DOHH2 (cell line): ENCODE measurements around the gene KLK15.

Experiments
- CTCF ChIP-seq: fragments of 200-600 bp; sonication (generic); IDR thresholded peaks from one replicate; pipeline ENCODE4 v1.5.1; 2014; ENCODE audit warnings: antibody characterized with exemption, mild to moderate bottlenecking, low read depth, low read length; ENCODE audit not compliant: poor library complexity, severe bottlenecking
- EZH2phosphoT487 ChIP-seq: fragments of 200-600 bp; sonication (generic); IDR thresholded peaks from 2 replicates; pipeline ENCODE4 v1.6.1; 2017; ENCODE audit warnings: borderline replicate concordance, mild to moderate bottlenecking, antibody characterized with exemption, low read length, moderate library complexity, mixed read lengths

GRCh38 chr19:50823389-50824042, 9.9 kb downstream of the KLK15 start, which contains the start of gene KLK1:
- TF ChIP-seq CTCF: no peak
- TF ChIP-seq EZH2phosphoT487: no peak
